ENCODE measurements around the gene MAD1L1.
"Not testable (repeated sequence)": the region's sequence is repeated elsewhere in the genome, so short reads cannot be mapped to it uniquely, and the experiment has no call there.

The MAD1L1 gene

GRCh38 chr7:1875392-1876199 is 357.1 kb downstream of the MAD1L1 start:
- not testable (repeated sequence) for H3K27ac ChIP-seq
- peak; percentile 67 for TF ChIP-seq CTCF (conservative IDR thresholded peaks at IDR 0.05)

- H3K27ac ChIP-seq, result 0 out of 2 replicates have a peak overlapping the region, but pooled peaks have one; percentile 10
Measured at GRCh38 chr7:1874590-1875391, 358.0 kb downstream of the MAD1L1 start.

- H3K27ac ChIP-seq, result no peak overlapping the region
- TF ChIP-seq ZFX (IDR thresholded peaks at IDR 0.05), result no peak
- no peak for TF ChIP-seq CTCF (conservative IDR thresholded peaks at IDR 0.05)
Measured at GRCh38 chr7:1873857-1874589, 358.7 kb downstream of the MAD1L1 start.

GRCh38 chr7:1873421-1873820 is 359.3 kb downstream of the MAD1L1 start:
- H3K27ac ChIP-seq, result no peak overlapping the region
- TF ChIP-seq ZFX (IDR thresholded peaks at IDR 0.05) (no peak), CTCF (conservative IDR thresholded peaks at IDR 0.05) (no peak)

- H3K27ac ChIP-seq, result no peak overlapping the region
- no peak for TF ChIP-seq ZFX (IDR thresholded peaks at IDR 0.05)
- TF ChIP-seq CTCF (conservative IDR thresholded peaks at IDR 0.05), result no peak
Measured at GRCh38 chr7:1873070-1873405, 359.7 kb downstream of the MAD1L1 start.

GRCh38 chr7:1872191-1873069 is 360.3 kb downstream of the MAD1L1 start:
- H3K27ac ChIP-seq, result no peak overlapping the region
- TF ChIP-seq ZFX (IDR thresholded peaks at IDR 0.05) (no peak), CTCF (conservative IDR thresholded peaks at IDR 0.05) (no peak)

GRCh38 chr7:1869452-1870130 is 363.2 kb downstream of the MAD1L1 start:
- TF ChIP-seq CTCF (conservative IDR thresholded peaks at IDR 0.05) (no peak), ZFX (IDR thresholded peaks at IDR 0.05) (no peak)
- no peak overlapping the region for H3K27ac ChIP-seq

Measured in C4-2B (cell line).